Measurements from ENCODE around the gene AMPD3.

The AMPD3 gene

GRCh38 chr11:10462746-10463300 lies 7.8 kb downstream of the AMPD3 start:
- no peak for FAIRE-seq

DNA sequence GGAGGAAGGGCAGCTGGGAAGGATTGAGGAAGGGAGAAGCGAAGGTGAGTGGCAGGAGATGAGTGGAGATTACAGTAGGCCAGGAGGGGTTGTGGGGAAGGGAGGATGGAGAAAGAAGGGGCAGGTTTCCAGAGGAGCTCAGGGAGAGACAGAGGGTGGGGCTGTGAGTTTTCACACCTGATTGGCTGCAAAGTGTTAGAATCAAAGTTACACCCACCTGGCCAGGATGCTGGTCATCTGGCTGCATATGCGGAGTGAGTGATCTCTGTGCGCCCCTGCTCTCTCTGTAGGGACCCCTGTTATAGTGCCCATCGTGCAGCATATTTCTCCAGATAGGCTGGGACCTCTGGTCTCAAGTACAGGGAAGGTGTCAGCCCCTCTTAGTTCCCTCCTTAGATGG lies 18.3 kb downstream of the AMPD3 start:
- FAIRE-seq, result no peak

DNA sequence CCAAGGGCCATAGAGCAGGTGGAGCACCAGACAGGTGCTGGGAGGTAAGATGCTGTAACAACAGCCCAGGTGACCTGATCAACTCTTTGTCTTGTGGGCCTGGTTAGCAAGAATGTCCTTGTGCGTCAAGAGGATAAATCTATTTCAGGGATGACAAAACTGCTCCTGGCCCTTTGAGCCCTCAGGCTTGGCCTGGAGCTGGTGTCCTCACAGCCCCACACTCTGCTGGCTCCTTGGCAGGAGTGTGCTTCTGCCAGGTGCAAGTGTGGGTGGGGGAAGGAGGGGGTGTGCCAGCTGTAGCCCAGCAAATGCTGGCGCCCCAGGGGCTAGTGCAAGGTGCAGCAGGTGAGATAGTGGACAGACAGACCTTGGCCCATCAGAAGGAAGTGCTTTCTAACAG lies 19.5 kb downstream of the AMPD3 start:
- no peak for FAIRE-seq

GRCh38 chr11:10476342-10476741 lies 21.3 kb downstream of the AMPD3 start:
- no peak for FAIRE-seq

DNA sequence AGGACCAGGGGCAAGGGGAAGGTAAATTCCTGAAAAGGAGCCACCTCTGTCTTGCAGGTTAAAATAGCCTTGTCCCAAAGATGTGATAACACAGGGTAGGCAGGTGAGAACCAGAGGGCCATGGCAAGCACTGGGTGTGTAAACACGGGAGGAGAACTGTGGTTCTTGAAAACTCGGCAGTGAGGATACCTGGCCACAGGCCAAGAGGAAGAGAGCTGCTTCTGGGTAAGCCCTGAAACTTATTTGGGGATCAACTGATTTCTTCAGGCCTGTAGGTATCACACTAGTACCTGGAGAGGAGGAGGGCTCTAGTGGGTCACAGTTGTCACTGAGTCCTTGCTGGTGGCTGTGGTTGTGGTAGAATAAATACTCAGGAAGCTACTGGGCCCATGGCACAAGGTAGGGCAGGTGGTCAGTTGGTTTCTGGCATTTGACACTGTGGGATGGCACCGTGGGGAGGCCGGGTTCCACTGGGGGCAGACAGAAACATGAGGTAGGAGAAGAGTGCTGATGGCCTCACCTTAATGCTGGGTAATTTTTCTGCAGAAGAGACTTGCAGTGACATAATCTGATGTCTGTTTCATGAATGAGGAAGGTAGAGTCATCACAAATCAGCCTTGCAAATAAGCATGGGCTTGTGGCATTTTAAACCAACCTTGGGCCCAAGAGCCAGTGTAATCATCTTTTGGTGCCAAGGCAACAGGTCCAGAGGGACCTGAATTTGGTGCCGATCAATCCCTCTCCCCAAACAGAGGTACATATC lies 22.0 kb downstream of the AMPD3 start:
- no peak for FAIRE-seq

DNA sequence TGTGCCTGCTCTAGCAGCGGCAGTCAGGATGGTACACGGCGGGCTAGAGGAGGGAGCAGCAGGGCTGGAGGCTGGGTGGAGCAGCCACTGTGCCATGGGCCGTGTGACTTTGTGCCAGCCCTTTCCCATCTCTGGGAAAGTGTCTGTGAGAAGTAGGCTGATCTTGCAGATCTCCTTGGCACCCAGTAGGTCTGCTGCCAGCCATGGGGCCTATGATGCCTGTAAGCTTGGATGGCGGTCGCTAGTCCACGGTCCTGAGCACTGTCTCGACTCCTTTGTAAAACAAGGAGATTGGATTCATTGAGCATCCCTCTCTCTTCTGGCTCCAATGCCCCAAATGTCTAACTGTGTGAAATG lies 22.6 kb downstream of the AMPD3 start:
- FAIRE-seq, result no peak

- no peak for FAIRE-seq
These were observed 23.0 kb downstream of the AMPD3 start for GRCh38 chr11:10478066-10478465.

DNA sequence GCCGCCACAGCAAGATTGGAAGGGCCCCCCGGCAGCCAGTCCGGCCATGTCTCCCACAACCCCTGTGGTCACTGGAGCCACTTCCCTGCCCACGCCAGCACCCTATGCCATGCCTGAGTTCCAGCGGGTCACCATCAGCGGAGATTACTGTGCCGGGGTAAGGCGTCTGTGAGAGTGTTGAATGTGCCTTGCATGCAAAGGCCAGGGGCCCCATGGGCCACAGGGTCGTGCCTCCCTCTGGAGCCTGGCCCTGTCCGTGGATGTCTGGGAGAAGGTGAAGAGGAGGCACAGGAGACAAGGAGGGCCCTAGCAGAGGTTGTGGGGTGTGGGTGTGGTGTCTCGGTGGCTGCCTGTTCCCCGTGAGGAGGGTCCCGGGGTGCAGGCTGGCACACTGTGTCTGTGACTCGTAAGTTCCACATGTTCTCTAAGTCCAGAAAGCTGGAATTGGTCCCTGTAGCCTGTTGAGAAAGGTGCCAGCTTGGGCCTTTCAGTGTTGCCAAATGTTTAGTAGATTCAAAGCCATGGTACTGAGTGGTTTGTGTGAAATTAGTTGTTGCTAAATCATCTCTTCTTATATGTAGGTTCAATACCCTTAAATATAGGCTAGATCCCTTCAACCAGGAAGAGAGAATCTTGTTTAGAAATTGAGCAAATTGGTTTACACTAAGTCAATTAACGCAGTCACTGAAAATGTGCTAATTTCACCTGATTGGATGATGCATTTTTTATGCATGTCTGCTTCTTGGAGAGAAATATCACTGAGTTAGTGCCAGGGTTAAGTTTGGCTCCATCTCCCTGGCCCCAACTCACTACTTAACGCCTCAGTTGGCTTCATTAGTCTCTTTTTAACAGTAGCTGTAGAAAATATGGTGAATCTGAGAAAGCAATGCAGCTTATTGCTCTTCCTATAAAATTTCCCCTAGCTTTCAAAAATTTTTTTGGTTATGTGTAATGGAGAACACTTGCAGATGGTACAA lies 23.8 kb downstream of the AMPD3 start:
- FAIRE-seq, result no peak

- no peak for FAIRE-seq
These were observed 25.0 kb downstream of the AMPD3 start for GRCh38 chr11:10480026-10480425.

DNA sequence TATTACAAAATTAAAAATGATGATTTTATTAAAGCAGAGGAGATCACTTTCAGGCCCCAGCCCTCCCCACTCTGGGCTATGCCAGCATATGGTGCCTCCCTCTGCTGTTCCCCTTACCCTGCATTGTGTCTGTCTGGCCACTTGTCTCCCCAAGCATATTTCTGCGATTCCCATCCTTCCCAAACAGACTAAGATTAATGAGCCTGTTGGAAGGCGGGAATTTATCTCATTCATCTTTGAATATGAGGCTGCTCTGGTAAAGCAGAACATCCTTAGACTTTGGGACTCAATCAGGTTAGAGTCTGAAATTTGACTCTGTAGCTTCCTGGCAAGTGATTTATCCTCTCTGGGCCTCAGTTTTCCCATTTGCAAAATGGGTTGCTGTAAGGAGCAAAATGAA lies 25.7 kb downstream of the AMPD3 start:
- FAIRE-seq, result no peak

- no peak for FAIRE-seq
These were observed 26.7 kb downstream of the AMPD3 start for GRCh38 chr11:10481560-10482349.

- FAIRE-seq, result no peak
These were observed 28.1 kb downstream of the AMPD3 start for GRCh38 chr11:10483174-10483573.

GRCh38 chr11:10483584-10483983 lies 28.5 kb downstream of the AMPD3 start:
- no peak for FAIRE-seq

DNA sequence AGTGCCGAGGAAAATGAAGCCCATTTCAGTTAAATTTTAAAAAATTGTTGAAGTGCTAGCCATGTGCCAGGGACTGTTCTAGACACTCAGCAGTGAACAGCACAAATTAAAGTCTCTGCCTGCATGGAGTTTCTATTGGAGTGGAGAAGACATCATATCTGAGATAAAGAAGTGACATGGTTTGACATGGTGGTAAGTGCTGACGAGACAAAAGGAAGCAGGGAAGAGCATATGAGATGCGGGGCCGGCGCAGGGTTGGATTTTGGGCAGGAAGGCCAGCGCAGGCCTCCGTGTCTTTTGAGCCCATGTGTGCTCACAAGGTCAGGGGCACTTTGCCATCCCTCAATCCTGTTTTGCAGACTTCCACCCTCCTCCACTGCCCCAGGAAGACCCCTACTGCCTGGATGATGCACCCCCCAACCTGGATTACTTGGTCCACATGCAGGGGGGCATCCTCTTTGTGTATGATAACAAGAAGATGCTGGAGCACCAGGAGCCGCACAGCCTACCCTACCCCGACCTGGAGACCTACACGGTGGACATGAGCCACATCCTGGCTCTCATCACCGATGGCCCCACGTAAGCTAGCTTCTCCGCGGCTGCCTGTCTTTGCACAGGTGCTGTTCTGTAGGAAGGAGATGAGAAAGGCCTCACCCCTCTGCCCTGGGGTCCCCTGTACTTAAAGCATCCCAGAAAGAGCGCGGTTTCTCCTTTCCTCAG lies 29.6 kb downstream of the AMPD3 start:
- FAIRE-seq, result no peak

- no peak for FAIRE-seq
These were observed 30.6 kb downstream of the AMPD3 start for GRCh38 chr11:10485646-10486045.

- FAIRE-seq, result no peak
These were observed 31.2 kb downstream of the AMPD3 start for GRCh38 chr11:10486161-10486840.

GRCh38 chr11:10487002-10487647 lies 32.1 kb downstream of the AMPD3 start:
- FAIRE-seq, result no peak

DNA sequence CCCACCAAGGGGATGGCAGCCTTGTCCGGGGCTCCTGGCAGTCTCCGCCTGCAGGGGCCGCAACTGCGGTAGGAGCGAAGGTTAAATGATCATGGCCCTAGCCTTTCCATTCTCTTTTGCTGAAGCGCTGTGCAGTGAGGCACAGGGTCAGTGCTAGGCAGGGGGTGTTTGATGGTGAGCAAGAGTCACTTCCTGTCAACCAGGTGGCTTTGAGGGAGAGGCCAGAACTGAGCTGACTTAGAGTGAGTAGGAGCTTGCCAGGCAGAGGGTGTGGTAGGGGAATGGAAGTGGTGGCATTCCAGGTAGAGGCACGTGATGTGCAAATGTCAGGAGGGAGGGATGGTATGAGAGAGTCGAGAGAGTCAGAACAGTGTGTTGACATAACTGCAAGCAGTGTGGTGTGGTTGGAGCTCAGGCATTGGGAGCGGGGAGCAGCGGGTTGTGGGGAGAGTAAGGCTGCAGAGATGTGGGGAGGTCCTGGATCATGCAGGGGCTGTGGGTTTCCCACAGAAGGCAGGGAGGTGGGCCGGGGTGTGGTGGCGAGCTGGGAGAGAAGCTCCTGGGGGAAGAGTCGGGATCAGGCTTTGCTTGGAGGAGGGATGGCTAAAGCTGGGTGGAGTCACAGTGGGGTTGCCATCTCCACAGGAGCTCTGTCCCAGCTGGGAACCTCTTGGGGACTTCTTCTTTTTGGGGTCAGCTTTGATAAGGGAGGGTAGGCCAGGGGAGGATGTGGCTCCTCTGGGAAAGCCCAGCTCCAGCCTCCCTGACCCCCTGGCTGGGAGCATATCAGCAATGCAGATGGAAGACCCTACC lies 33.3 kb downstream of the AMPD3 start:
- FAIRE-seq, result no peak

DNA sequence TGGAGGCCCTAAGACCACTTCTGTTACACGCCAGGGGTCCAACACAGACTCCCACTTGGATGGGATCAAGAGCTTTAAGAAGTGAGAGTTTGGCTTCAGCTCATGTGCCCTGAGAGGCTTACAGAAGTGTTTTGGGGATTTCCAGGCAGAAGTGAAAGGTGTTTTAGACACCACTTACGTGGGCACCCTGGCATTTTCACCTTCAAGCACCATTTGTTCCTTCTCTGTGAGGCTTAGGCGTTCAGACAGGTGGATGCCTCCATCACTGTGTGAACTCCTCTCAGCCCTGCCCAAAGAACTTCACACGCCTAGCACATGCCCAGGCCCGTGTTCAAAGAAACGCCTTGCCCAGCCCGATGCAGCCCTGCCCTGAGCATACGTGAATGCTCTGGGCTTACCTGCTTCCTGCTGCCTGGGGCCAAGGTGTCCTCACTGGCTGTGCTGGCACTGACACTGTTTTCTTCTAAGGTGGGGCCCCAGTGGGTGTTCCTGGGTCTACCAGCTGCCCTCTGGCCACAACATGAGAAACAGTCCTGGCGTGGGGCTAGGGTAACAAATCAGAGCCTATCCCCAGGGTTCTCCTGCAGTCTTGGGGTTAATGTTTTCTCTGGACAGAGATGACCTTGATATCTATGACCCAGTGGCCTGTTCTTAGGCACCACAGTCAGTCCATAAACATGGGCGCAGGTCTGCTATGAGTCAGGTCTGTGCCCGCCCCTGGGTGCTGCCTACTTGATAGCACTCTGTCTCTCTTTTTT lies 34.0 kb downstream of the AMPD3 start:
- no peak for FAIRE-seq

GRCh38 chr11:10490032-10490397 lies 35.0 kb downstream of the AMPD3 start:
- no peak for FAIRE-seq

All from G401.6 (cell line).